Right kidney (tissue), 9 donors: ENCODE measurements around the gene POLR2L.
A peak's percentile ranks its signal among the peaks of the same experiment; 100 is the strongest.

Source experiments
- DNase-seq: peaks from one replicate; pipeline ENCODE4 v3.0.0-alpha.2; 2016
- long read RNA-seq, 8 donors: transcript quantifications; one replicate each; lab custom pipeline, GENCODE V29; 2026

The POLR2L gene
- long read RNA-seq, donor 1, transcript POLR2L-201 (2 exons, 892 nt), result major isoform, 338 of 907 reads
- long read RNA-seq, donor 1, partial matches to known transcripts, result 544 of 907 reads
- long read RNA-seq, donor 1, other reads (novel, unspliced or antisense), result 25 of 907 reads
- long read RNA-seq, donor 2, transcript POLR2L-201 (2 exons, 892 nt), result major isoform, 188 of 188 reads
- long read RNA-seq, donor 2, partial matches to known transcripts, result 0 of 188 reads
- long read RNA-seq, donor 2, other reads (novel, unspliced or antisense), result 0 of 188 reads
- long read RNA-seq, donor 3, transcript POLR2L-201 (2 exons, 892 nt), result major isoform, 100 of 115 reads
- long read RNA-seq, donor 3, partial matches to known transcripts, result 15 of 115 reads
- long read RNA-seq, donor 3, other reads (novel, unspliced or antisense), result 0 of 115 reads
- long read RNA-seq, donor 4, transcript POLR2L-201 (2 exons, 892 nt), result major isoform, 204 of 529 reads
- long read RNA-seq, donor 4, partial matches to known transcripts, result 239 of 529 reads
- long read RNA-seq, donor 4, other reads (novel, unspliced or antisense), result 86 of 529 reads
- long read RNA-seq, donor 5, transcript POLR2L-201 (2 exons, 892 nt), result major isoform, 275 of 299 reads
- long read RNA-seq, donor 5, partial matches to known transcripts, result 24 of 299 reads
- long read RNA-seq, donor 5, other reads (novel, unspliced or antisense), result 0 of 299 reads
- long read RNA-seq, donor 6, transcript POLR2L-201 (2 exons, 892 nt), result major isoform, 237 of 237 reads
- long read RNA-seq, donor 6, partial matches to known transcripts, result 0 of 237 reads
- long read RNA-seq, donor 6, other reads (novel, unspliced or antisense), result 0 of 237 reads
- long read RNA-seq, donor 7, transcript POLR2L-201 (2 exons, 892 nt), result major isoform, 331 of 623 reads
- long read RNA-seq, donor 7, partial matches to known transcripts, result 148 of 623 reads
- long read RNA-seq, donor 7, other reads (novel, unspliced or antisense), result 144 of 623 reads
- long read RNA-seq, donor 8, transcript POLR2L-201 (2 exons, 892 nt), result major isoform, 204 of 568 reads
- long read RNA-seq, donor 8, partial matches to known transcripts, result 250 of 568 reads
- long read RNA-seq, donor 8, other reads (novel, unspliced or antisense), result 114 of 568 reads

- DNase-seq, result peak; percentile 98
Observed at GRCh38 chr11:842370-843002, at the start of gene POLR2L, which contains the start of gene TSPAN4. TSS of gene POLR2L (minus strand) at chr11:842529. CDS start at chr11:842508, 21 bp downstream. TSS of gene TSPAN4 (plus strand) at chr11:842852. CDS start at chr11:850305, 7,453 bp downstream.

GRCh38 chr11:890794-891540 is 48.6 kb upstream of the POLR2L start:
- peak; percentile 38 for DNase-seq

DNA sequence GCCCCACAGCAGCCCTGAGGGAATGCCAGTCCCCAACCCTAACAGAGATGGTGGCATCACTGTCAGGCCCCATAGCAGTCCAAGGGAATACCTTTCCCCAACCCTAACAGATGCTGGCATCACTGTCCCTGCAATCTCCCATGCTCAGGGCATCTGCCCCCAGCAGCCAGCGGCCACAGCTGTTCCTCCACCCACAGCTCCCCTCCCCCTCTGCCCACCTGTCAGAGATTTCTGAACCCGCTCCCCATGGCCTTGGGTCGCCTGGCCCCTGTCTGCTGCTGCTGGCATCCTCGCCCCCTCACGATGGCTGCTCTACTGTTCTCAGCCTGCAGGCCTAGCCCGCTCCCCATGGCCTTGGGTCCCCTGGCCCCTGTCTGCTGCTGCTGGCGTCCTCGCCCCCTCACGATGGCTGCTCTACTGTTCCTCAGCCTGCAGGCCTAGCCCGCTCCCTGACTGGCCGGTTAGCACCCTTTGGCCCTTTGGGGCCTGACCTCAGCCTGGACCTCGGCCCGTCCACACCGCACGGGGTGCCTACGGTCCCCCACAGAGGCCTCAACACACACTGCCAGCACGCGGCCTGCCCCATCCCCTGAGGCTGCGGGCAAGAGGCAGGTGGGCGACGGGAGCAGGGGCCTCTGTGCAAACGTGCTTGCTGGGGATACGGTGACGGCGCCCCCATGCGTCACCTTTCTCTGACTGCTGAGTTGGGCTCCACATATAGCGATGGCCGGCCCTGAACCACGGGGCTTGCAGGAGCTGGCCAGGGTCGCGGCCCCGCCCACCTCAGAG is 47.6 kb upstream of the POLR2L start:
- no peak for DNase-seq

- DNase-seq, result no peak
Observed at GRCh38 chr11:889257-889656, 46.9 kb upstream of the POLR2L start.

- DNase-seq, result no peak
Observed at GRCh38 chr11:888310-889212, 46.2 kb upstream of the POLR2L start.

GRCh38 chr11:887589-887988 is 45.3 kb upstream of the POLR2L start:
- DNase-seq, result no peak

DNA sequence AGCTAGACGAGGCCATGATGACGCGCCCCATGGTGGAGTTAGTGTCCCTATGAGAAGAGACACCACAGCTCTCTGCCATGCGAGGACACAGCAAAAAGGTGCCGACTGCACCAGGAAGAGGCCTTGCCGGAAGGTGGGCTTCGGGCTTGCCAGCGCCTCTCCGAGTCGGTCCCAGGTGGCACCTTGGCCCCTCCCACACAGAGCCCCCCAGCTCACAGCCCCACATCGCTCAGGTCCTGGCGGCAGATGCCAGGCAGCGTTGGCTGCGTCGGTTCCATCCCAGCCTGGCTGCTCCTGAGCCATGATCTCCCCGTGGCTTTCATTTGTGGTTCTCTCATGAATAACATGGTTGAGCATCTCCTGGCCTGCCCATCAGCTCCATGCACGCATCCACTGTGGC is 44.2 kb upstream of the POLR2L start:
- DNase-seq, result no peak

GRCh38 chr11:884578-885070 is 42.3 kb upstream of the POLR2L start:
- no peak for DNase-seq

GRCh38 chr11:883527-883926 is 41.2 kb upstream of the POLR2L start:
- DNase-seq, result no peak

- DNase-seq, result no peak
Observed at GRCh38 chr11:882596-882995, 40.3 kb upstream of the POLR2L start.

DNA sequence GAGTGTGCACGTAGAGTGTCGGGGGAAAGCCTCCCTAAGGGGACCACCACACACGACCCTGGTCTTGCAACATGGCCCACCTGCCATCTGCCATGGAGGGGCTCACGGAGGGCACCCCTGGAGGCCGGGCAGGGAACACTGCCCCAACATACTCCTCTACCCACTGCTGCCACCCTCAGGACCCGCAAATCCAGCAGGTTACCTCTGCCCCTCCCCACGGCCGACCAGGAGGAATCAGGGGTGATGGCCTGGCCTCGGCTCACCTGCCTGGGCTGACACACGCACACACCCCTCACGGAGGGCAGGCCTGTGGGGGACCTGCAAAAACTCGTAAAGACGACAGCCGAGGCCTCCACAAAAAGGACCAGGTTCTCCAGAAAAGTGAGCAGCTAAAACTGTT is 38.1 kb upstream of the POLR2L start:
- no peak for DNase-seq

DNA sequence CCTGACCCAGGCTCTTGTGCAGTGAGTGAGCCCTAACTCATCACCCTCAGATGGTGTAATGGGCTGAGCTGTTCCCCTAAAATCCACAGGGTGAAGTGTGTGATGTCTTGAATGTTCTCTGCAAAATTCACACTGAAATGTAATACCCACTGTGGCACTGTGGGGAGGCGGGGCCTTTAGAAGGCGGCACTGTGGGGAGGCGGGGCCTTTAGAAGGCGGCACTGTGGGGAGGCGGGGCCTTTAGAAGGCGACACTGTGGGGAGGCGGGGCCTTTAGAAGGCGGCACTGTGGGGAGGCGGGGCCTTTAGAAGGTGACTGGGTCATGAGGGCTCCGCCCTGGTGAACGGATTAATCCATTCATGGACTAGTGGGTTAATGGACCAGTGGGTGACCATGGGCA is 35.2 kb upstream of the POLR2L start:
- DNase-seq, result no peak

DNA sequence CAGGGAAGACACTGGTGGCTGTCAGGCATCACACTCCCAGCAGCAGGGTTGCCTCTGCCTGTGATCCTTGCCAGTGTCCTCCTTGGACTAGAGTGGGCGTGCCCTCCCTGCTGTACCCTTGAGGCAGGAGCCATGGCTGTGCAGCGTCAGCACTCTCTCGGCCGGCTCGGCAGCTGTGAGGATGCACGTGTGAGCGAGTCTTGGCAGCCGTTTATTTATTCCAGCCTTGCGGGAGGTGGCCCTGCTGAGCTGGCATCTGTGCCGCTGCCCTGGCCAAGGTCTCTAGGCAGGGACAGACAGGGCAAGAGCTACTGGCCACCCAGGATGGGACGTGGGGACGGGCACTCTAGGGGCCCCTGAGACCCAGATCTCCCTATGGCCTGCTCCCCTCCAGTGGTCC is 34.2 kb upstream of the POLR2L start:
- no peak for DNase-seq

- no peak for DNase-seq
Observed at GRCh38 chr11:875769-876301, 33.5 kb upstream of the POLR2L start.

DNA sequence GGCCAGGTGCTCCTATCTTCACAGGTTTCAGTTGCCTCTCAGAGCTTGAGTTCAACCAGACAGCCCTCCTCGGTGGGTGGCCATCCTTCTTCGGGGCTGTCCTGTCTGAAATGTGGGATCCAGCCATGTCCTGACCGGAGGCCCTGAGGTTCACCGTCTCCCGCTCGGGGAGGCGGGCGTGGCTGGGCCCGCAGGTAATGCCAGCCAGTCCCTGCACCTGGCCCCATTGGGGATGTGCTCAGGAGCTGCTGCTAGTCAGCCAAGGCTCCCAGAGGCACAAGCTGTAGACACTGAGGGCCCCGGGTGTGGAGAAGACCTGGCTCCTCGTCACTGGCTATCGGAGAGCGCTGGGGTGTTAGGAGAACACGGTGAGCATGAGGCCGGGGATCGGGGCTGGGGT is 32.9 kb upstream of the POLR2L start:
- no peak for DNase-seq

- DNase-seq, result no peak
Observed at GRCh38 chr11:873706-874105, 31.4 kb upstream of the POLR2L start.

DNA sequence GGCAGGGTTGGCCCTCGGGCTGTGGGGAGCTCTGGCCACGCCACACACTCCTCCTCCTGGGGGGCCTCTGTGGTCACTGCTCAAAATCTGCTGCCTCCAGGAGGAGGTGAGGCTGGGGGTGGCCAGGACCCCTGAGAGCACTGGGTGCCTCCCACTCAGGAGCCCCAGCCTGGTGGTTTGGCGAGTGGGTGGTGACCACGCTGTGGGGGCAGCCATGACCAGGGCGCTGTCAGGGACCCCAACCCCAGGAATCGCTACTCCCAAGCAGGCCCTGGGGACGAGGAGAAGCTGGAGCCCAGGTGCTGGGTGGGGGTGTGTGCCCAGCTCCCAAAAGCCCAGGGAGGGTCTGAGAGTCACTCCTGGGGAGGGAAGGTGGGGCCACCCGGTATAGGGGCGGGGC is 30.5 kb upstream of the POLR2L start:
- no peak for DNase-seq

- DNase-seq, result no peak
Observed at GRCh38 chr11:871472-871871, 29.1 kb upstream of the POLR2L start.

DNA sequence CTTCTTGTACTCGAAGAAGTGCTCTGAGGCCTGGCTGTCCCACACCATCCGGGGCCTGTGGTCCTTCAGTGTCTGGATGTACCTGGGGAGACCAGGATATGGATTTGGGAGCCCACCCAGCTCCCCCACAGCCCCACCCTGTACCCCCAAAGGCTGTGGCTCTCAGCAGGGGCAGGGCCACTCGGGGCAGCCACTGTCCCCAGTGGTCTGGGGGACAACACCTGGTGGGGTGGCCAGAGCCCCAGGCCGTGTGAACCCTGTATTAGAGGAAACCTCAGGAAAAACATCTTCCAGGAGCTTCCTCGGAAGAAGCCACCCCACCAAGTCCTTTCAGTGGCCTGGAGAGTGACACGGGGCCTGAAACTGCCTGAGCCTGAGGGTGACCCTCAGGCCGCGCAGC is 28.1 kb upstream of the POLR2L start:
- no peak for DNase-seq
